SJSA1 (cell line): ENCODE results near the gene POLD1. TPM values are rescaled to one million over a fixed set of nuclear protein-coding genes. Genes with fewer than 3 reads are reported as not detected.
A peak's percentile ranks its signal among the peaks of the same experiment; 100 is the strongest.

Experiments
- DNase-seq, 2 experiments: peaks; one replicate each; pipeline ENCODE4 v3.0.0-alpha.2; 2015 to 2020; ENCODE audit warnings: low spot score in 2 of 2, low read depth in 1 of 2
- H3K27ac ChIP-seq: fragments of 250-450 bp; sonication (Bioruptor Pico); 2 replicates; pipeline ENCODE4 v1.5.1; 2020; ENCODE audit warnings: mild to moderate bottlenecking, moderate library complexity
- H3K27me3 ChIP-seq: fragments of 250-450 bp; sonication (Bioruptor Pico); replicated peaks from 2 replicates; pipeline ENCODE4 v1.5.1; 2020; ENCODE audit warnings: mild to moderate bottlenecking, moderate library complexity
- H3K36me3 ChIP-seq: fragments of 250-450 bp; sonication (Bioruptor Pico); 2 replicates; pipeline ENCODE4 v1.5.1; 2020; ENCODE audit warnings: mild to moderate bottlenecking
- H3K4me1 ChIP-seq: fragments of 250-450 bp; sonication (Bioruptor Pico); replicated peaks from 2 replicates; pipeline ENCODE4 v1.6.1; 2021; ENCODE audit warnings: mild to moderate bottlenecking
- H3K4me3 ChIP-seq: fragments of 250-450 bp; sonication (Bioruptor Pico); 2 replicates; pipeline ENCODE4 v1.5.1; 2020; ENCODE audit warnings: mild to moderate bottlenecking
- H3K9me3 ChIP-seq: fragments of 250-450 bp; sonication (Bioruptor Pico); replicated peaks from 2 replicates; pipeline ENCODE4 v1.5.1; 2020; ENCODE audit warnings: mild to moderate bottlenecking
- total RNA-seq: library from RNA; depleted of rRNA; stranded (reverse); fragments of >200 nt; shearing (Covaris generic); gene quantifications from 2 replicates; pipeline ENCODE4 v1.2.3, GENCODE V29; 2014

The POLD1 gene
- total RNA-seq, 1 experiment from 2014 or later = 51.8 TPM

DNA sequence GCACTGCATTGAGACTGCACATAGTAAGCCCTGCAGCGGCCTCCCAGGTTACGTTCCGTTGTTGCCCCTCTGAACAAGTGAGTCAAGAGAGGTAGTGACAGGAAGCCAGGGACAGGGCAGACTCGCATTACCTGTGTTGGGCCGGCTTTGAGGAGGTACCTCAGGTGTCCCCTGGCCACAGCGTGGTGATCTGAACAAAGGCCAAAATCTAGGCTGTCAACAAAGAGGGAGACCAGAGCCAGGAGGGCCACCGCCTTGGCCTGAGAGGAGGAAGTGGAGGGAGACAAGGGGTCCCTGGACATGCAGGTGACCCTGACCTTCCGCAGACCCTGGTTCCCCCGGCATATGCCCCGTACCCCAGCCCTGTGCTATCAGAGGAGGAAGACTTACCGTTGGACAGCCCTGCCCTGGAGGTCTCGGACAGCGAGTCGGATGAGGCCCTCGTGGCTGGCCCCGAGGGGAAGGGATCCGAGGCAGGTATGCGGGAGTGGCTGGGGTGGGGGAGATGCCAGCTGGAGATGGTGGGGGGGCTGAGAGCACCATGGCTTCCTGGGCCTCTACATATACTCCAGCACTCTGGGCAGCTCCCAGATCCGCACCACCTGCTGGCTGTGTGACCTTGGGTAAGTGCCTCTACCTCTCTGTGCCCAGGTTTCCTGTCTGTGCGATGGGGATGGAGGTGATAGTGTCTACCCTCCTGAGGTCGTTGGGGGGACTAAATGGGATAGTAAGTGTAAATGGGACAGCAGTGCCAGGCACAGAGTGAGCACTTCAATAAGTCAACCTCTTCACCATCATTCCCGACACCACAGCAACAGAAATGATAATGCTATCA is 39.3 kb downstream of the POLD1 start:
- DNase-seq = no peak
- H3K9me3 ChIP-seq = no peaks in the 10 kb centered on the region
- H3K36me3 ChIP-seq = no peaks in the 10 kb centered on the region
- H3K4me1 ChIP-seq = no peaks in the 10 kb centered on the region
- peaks cover 35% of the 10 kb centered on the region for H3K27me3 ChIP-seq
- no peak overlapping the region for H3K4me3 ChIP-seq
- no peak overlapping the region for H3K27ac ChIP-seq

DNA sequence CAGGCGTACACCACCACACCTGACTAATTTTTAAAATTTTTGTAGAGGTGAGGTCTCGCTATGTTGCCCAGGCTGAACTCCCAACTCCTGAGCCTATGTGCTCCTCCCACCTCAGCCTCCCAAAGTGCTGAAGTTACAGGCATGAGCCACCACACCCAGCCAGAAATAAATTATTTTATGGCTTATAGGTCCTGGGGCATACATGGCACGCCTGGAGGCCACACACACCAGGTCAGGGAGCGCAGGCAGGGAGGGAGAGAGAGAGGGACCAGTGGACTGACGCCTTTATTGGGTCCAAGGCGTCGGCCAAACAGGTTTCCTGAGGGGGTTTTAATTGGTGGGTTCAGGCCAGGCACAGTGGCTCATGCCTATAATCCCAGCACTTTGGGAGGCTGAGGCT is 41.4 kb downstream of the POLD1 start:
- H3K27ac ChIP-seq = no peak overlapping the region
- no peaks in the 10 kb centered on the region for H3K36me3 ChIP-seq
- H3K27me3 ChIP-seq = peaks cover 31% of the 10 kb centered on the region
- H3K4me1 ChIP-seq = no peaks in the 10 kb centered on the region
- H3K4me3 ChIP-seq = no peak overlapping the region
- no peak for DNase-seq
- no peaks in the 10 kb centered on the region for H3K9me3 ChIP-seq

DNA sequence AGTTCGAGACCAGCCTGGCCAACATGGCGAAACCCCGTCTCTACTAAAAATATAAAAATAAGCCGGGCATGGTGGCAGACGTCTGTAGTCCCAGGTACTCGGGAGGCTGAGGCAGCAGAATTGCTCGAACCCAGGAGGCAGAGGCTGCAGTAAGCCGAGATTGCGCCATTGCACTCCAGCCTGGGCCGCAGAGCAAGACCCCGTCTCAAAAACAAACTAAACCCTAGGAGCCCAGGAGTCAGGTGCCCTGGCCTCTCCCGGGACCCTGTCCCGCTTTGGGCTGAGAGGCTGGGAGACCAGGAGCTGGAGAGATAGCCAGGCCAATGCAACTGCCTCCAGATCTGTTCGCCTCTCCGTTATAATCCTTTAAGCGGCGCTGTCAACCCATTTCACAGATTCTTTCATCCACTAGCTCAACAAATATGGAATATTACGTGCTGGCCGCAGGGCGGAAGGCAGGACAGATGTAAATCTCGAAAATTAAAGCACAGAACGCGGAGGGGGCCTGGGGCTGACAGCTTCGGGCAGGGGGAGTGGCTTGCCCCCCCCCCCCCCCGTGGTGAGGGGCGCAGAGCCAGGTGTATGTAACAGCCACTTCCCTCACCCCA is 43.3 kb downstream of the POLD1 start:
- Histone ChIP-seq H3K27ac (no peak overlapping the region), H3K4me1 (peaks cover 4% of the 10 kb centered on the region; the same call in 1 of the 2 replicates), H3K36me3 (no peaks in the 10 kb centered on the region), H3K4me3 (no peak overlapping the region), H3K9me3 (no peaks in the 10 kb centered on the region), H3K27me3 (peaks cover 37% of the 10 kb centered on the region)
- DNase-seq = no peak

DNA sequence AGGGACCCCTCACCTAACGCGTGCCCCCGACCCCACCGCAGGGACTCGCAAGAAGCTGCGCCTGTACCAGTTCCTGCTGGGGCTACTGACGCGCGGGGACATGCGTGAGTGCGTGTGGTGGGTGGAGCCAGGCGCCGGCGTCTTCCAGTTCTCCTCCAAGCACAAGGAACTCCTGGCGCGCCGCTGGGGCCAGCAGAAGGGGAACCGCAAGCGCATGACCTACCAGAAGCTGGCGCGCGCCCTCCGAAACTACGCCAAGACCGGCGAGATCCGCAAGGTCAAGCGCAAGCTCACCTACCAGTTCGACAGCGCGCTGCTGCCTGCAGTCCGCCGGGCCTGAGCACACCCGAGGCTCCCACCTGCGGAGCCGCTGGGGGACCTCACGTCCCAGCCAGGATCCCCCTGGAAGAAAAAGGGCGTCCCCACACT is 43.9 kb downstream of the POLD1 start:
- Histone ChIP-seq H3K27me3 (peaks cover 42% of the 10 kb centered on the region), H3K4me1 (peaks cover 4% of the 10 kb centered on the region; the same call in 1 of the 2 replicates), H3K36me3 (no peaks in the 10 kb centered on the region), H3K4me3 (no peak overlapping the region), H3K27ac (no peak overlapping the region), H3K9me3 (no peaks in the 10 kb centered on the region)
- no peak for DNase-seq

DNA sequence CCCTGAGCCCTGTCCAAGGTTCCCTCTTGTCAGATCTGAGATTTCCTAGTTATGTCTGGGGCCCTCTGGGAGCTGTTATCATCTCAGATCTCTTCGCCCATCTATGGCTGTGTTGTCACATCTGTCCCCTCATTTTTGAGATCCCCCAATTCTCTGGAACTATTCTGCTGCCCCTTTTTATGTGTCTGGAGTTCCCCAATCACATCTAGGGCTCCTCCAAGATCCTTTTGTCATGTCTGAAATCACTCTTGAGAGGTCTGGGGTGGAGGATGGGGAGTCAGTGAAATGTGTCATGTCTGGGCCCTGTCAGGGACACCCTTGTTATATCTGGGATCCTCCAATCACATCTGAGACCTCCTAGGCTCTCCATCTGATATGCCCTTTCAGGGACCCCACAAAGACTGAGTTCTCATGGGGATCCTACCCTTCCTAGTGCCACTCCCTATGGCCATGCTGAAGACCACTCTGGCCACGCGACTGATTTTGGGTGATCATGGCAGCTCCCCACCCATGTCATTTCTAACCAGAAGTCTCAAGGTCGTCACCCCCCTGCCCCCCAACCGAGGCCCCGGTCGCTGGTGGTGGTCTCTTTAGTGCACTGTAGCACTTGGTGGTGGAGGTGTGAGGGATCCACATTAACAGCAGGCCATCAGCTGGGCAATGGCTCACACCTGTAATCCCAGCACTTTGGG is 44.8 kb downstream of the POLD1 start:
- DNase-seq = no peak
- peaks cover 4% of the 10 kb centered on the region; the same call in 1 of the 2 replicates for H3K4me1 ChIP-seq
- no peak overlapping the region for H3K4me3 ChIP-seq
- no peaks in the 10 kb centered on the region for H3K9me3 ChIP-seq
- peaks cover 50% of the 10 kb centered on the region for H3K27me3 ChIP-seq
- no peak overlapping the region for H3K27ac ChIP-seq
- H3K36me3 ChIP-seq = no peaks in the 10 kb centered on the region

DNA sequence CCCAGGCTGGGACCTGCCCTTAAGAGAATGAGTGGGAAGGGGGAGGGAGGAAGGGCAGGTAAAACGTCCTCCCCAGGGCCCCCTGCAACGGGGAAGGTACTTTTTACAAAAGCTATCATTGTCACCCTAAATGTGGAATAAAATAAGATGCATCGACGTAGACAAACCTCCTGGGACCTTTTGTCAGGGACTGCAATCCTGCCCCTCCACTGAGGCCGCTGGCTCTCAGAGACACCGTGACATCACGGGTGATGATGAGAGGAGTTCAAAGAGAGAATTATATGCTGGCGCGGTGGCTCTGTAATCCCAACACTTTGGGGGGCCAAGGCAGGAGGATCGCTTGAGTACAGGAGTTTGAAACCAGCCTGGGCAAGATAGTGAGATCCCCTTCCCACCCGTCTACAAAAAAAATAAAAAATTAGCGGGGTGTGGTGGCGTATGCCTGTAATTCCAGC is 46.8 kb downstream of the POLD1 start:
- Histone ChIP-seq H3K4me3 (no peak overlapping the region), H3K27me3 (peaks cover 65% of the 10 kb centered on the region), H3K4me1 (peaks cover 4% of the 10 kb centered on the region; the same call in 1 of the 2 replicates), H3K9me3 (no peaks in the 10 kb centered on the region), H3K27ac (no peak overlapping the region), H3K36me3 (no peaks in the 10 kb centered on the region)
- DNase-seq = no peak

DNA sequence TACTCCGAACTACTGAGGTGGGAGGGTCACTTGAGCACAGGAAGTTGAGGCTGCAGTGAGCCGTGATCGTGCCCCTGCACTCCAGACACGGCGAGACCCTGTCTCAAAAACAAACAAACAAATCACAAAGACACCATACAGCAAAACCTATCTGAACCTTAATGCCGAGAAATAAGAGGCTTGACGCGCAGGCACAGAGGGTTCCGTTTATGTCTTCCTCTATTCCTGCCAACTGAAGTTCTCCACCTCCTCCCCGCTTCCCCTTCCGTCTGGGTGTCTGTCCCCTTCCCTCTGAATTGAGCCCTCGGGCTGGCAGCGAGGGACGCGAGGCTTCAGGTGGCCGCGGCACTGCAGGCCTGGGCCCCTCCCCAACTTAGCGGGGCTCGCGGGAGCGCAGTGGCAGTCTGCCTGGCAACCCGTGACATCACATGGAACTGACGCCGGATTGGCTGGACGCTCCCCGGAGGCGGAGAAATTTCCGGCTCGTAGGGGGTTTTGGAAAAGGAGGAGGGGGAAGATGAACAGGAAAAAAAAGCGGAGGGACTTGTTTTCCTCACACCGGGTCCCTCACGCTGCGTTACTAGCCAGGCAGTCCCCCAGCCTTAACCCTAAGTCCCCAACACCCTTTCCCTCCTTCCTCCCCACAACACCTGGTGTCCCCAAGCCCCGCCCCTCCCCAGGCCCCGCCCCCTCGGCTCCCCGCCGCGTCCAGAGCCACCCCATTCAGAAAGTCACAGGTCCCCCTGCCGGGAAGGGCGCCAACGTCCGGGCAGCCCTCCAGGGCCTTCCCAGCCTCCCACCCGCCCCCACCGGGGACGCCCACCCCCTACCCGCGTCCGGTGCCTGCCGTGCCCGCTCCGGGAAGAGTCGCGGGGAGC is 47.4 kb downstream of the POLD1 start:
- Histone ChIP-seq H3K27me3 (peaks cover 68% of the 10 kb centered on the region), H3K4me1 (peaks cover 4% of the 10 kb centered on the region; the same call in 1 of the 2 replicates), H3K36me3 (no peaks in the 10 kb centered on the region), H3K9me3 (no peaks in the 10 kb centered on the region), H3K27ac (no peak overlapping the region), H3K4me3 (peak overlapping the region; percentile 22)
- peak; percentile 72 to 80 for DNase-seq

DNA sequence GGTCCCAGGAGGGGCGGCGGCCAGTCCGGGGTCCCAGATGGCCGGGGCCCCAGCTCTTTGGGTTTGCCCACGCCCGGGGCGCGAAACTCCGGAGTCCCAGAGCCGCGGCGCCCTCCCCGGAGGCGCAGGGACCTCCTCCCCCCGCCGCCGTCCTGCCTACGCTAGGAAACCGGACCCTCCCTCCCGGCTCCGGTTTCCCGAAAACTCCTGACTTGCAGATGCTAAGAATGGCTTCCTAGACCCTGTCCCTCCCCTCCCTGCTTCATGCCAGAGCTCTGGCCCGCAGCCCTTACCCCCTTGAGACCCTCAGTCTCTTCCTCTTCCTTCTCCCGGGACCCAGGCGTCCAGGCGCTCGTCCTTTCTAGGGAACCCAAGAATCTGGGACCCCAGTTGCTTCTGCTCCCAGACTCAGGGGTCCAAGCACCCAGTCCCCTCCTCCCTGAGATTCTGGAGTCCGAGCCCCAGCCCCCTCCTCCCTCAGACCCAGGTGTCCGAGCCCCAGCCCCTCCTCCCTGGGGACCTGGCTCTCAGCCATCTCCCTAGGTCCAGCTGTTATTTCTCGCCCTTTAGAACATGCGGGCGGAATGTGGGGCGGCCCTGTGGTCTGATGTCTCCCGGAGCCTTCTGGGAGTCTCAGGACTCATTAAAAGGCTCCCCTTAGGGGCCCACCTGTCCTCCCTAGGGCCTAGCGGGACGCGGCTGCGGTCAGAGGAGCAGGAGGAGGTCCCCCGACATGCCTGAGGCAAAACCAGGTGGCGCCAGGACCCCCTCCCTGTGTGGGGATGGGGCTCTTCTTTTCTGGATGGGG is 48.3 kb downstream of the POLD1 start, which contains the start of gene MYBPC2:
Gene MYBPC2, plus strand, starts transcription at position 672 of the 808 bp plus-strand sequence. Its CDS starts 62 bp downstream, at position 734.
- peaks cover 4% of the 10 kb centered on the region; the same call in 1 of the 2 replicates for H3K4me1 ChIP-seq
- H3K27ac ChIP-seq = no peak within 1 kb of the TSS
- no peaks in the 10 kb centered on the region for H3K36me3 ChIP-seq
- no peak for DNase-seq
- H3K9me3 ChIP-seq = no peaks in the 10 kb centered on the region
- H3K27me3 ChIP-seq = peaks cover 69% of the 10 kb centered on the region
- peak within 1 kb of the TSS; percentile 22 for H3K4me3 ChIP-seq

DNA sequence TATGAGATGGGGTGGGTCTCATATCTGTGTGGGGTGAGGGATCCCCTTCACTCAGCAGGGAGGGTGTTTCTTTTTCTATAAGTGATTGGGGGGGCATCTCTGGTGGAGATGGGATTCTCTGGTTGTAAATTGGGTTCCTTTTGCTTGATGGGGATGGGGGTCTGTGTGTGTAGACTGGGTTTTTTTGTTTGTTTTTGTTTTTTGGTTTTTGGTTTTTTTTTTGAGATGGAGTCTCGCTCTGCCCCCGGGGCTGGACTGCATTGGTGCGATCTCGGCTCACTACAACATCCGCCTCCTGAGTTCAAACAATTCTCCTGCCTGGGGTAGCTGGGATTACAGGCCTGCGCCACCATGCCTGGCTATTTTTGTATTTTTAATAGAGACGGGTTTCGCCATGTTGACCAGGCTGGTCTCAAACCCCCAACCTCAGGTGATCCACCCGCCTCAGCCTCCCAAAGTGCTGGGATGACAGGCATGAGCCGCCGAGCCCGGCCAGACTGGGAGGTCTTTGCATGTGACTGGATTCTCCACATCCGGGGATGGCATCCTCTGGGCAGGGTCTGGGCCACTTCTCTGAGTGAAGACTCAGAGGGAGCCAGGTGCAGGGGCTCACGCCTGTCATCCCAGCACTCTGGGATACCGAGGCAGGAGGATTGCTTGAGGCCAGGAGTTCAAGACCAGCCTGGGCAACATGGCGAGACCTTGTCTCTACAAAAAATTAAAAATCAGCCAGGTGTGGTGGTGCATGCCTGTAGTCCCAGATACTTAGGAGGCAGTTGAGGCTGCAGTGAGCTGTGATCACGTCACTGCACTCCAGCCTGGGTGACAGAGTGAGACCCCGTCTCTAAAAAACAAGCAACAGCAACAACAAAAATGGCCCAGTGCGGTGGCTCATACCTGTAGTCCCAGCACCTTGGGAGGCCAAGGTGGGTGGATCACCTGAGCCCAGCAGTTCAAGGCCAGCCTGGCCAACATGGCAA is 49.3 kb downstream of the POLD1 start:
- H3K9me3 ChIP-seq = no peaks in the 10 kb centered on the region
- peaks cover 4% of the 10 kb centered on the region; the same call in 1 of the 2 replicates for H3K4me1 ChIP-seq
- DNase-seq = no peak

DNA sequence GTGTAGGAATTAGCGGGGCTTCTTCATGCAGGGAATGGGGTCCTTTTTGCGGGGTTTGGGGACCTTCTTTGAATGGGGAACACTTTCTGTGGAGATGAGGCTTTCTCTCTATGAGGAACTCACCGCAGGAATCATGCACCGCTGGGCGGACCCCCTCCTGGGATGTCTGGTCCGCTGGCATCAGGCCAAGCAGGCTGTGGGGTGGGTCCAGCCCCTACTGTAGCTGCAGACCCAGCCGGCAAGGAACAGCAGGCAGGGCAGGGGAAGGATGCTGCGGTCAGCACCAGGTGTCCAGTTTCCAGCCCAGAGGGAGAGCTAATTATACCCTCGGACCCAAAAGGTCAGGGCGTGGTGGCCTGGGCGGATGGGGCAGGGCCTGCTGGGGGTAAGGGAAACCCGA is 50.4 kb downstream of the POLD1 start:
- Histone ChIP-seq H3K4me1 (peaks cover 4% of the 10 kb centered on the region; the same call in 1 of the 2 replicates), H3K27me3 (peaks cover 55% of the 10 kb centered on the region), H3K27ac (no peak overlapping the region), H3K9me3 (no peaks in the 10 kb centered on the region), H3K4me3 (no peak overlapping the region), H3K36me3 (no peaks in the 10 kb centered on the region)
- no peak for DNase-seq

More for the DNA sequence above, 49.3 kb downstream of the POLD1 start:
- H3K27me3 ChIP-seq = peaks cover 63% of the 10 kb centered on the region
- H3K27ac ChIP-seq = no peak overlapping the region
- H3K36me3 ChIP-seq = no peaks in the 10 kb centered on the region
- H3K4me3 ChIP-seq = no peak overlapping the region

DNA sequence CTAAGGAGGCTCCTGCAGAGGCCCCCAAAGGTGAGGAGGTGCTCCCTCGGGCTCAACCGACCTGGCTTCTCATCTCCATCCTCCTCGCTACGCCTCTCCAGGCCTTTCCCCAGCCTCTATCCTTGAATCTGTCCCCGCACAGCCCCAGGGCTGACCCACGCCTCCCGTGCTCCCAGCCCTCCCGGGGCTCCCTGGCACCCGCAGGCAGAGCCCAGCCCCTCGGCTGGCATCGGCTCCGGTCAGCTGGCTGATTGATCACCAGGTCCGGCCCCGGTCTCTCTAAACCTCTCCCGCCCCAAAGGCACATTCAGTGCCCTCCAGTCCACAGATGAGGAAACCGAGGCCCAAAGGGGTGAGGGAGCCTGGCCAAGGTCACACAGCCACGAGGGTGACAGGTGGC is 51.1 kb downstream of the POLD1 start:
- Histone ChIP-seq H3K27me3 (peaks cover 48% of the 10 kb centered on the region), H3K27ac (no peak overlapping the region), H3K36me3 (no peaks in the 10 kb centered on the region), H3K4me1 (peaks cover 4% of the 10 kb centered on the region; the same call in 1 of the 2 replicates), H3K9me3 (no peaks in the 10 kb centered on the region), H3K4me3 (no peak overlapping the region)
- DNase-seq = no peak
